Thymus (tissue), 11 donors: Measurements from ENCODE around the gene ANKS1B. TPM values are rescaled to one million over a fixed set of nuclear protein-coding genes. Genes with fewer than 3 reads are reported as not detected.
"Not testable (repeated sequence)": the region's sequence is repeated elsewhere in the genome, so short reads cannot be mapped to it uniquely, and the experiment has no call there.

ENCODE experiments used
- DNase-seq, 9 donors: peaks; one replicate each; pipeline ENCODE4 v3.0.0-alpha.2; 2013; ENCODE audit warnings: low spot score in 9 of 9, low read depth in 6 of 9, missing footprints in 1 of 9
- H3K27ac ChIP-seq, 2 donors: one replicate each; pipeline ENCODE4 v1.5.1; 2013; ENCODE audit warnings: control low read depth in 1 of 2, low read depth in 1 of 2, low read length in 1 of 2, mild to moderate bottlenecking in 1 of 2, moderate library complexity in 1 of 2
- H3K27me3 ChIP-seq, 2 donors: one replicate each; pipeline ENCODE4 v1.5.1; 2013; ENCODE audit warnings: low read length in 1 of 2; ENCODE audit not compliant: control insufficient read depth in 2 of 2, insufficient read depth in 1 of 2
- H3K36me3 ChIP-seq, 2 donors: one replicate each; pipeline ENCODE4 v1.5.1; 2013; ENCODE audit warnings: low read length in 1 of 2, mild to moderate bottlenecking in 1 of 2, moderate library complexity in 1 of 2; ENCODE audit not compliant: control insufficient read depth in 2 of 2, insufficient read depth in 2 of 2
- H3K4me1 ChIP-seq, 2 donors: one replicate each; pipeline ENCODE4 v1.5.1; 2013; ENCODE audit warnings: low read length in 2 of 2; ENCODE audit not compliant: control insufficient read depth in 2 of 2, insufficient read depth in 2 of 2
- H3K4me3 ChIP-seq, 2 donors: one replicate each; pipeline ENCODE4 v1.5.1; 2013; ENCODE audit warnings: low read length in 2 of 2, control low read depth in 1 of 2, mild to moderate bottlenecking in 1 of 2
- H3K9me3 ChIP-seq, 2 donors: one replicate each; pipeline ENCODE4 v1.5.1; 2013; ENCODE audit warnings: low read length in 1 of 2, mild to moderate bottlenecking in 1 of 2; ENCODE audit not compliant: control insufficient read depth in 2 of 2, insufficient read depth in 1 of 2
- WGBS: extraction: QIAGEN DNeasy Blood & Tissue Kit; methylation state at CpG from one replicate; pipeline ENCODE4 v1.1.7; 2013; 5-methylcytosine and 5-hydroxymethylcytosine counted together
- polyA plus RNA-seq: library from polyadenylated mRNA; stranded (reverse); fragments of 200-250 nt; gene quantifications from one replicate; pipeline ENCODE4 v1.2.3, GENCODE V29; 2013
- total RNA-seq: library from RNA; stranded (reverse); fragments of 120-200 nt; gene quantifications from one replicate; pipeline ENCODE4 v1.2.4, GENCODE V29; 2013
- donor health status: healthy.

ANKS1B gene
- total and polyA plus RNA-seq, 2 donors, result 3.5 to 4.9 TPM

DNA sequence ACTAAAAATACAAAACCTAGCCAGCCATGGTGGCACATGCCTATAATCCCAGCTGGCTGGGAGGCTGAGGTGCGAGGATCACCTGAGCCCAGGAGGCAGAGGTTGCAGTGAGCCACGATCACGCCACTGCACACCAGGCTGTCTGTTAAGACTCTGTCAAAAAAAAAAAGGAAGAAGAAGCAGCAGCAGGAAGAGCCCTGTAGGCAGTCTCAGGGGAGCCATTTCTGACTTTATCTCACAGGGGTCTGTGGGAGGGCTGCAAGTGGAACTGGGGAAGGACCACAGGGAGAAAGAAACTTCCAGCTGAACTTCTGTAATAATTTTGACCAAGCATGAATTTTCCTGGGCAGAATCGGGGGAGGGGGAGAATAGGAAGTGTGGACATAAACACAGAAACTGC lies 304.5 kb downstream of the ANKS1B start:
- Histone ChIP-seq H3K4me1 (no peaks in the 10 kb centered on the region), H3K36me3 (no peaks in the 10 kb centered on the region), H3K4me3 (no peak overlapping the region), H3K27me3 (no peaks in the 10 kb centered on the region), H3K9me3 (no peaks in the 10 kb centered on the region), H3K27ac (no peak overlapping the region)
- no peak for DNase-seq
- 67% methylated on average over 4 of the region's 4 CpGs for WGBS

DNA sequence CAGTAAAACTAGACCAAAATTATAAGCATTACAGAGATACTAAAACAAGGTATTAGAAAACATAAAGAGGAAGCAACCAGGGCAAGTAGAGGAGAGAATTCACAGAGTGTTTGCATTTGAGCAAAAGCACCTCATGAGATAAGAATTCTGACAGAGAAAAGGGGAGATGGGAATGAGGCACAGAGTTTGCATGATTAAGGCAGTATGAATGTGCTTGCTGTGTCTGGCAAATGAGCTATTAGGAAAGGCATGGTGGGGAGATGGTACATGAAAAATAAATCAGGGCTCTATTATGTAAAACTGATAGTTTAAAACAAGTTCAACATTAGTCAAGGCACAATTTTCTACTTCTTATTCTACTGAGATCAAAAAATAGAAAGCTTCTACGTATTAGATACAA lies 314.1 kb downstream of the ANKS1B start:
- no peak overlapping the region for H3K27ac ChIP-seq
- H3K4me1 ChIP-seq, result no peaks in the 10 kb centered on the region
- 90% methylated on average over 1 of the region's 1 CpG for WGBS
- no peaks in the 10 kb centered on the region for H3K36me3 ChIP-seq
- no peaks in the 10 kb centered on the region for H3K27me3 ChIP-seq
- DNase-seq, result no peak
- no peaks in the 10 kb centered on the region for H3K9me3 ChIP-seq
- H3K4me3 ChIP-seq, result no peak overlapping the region

DNA sequence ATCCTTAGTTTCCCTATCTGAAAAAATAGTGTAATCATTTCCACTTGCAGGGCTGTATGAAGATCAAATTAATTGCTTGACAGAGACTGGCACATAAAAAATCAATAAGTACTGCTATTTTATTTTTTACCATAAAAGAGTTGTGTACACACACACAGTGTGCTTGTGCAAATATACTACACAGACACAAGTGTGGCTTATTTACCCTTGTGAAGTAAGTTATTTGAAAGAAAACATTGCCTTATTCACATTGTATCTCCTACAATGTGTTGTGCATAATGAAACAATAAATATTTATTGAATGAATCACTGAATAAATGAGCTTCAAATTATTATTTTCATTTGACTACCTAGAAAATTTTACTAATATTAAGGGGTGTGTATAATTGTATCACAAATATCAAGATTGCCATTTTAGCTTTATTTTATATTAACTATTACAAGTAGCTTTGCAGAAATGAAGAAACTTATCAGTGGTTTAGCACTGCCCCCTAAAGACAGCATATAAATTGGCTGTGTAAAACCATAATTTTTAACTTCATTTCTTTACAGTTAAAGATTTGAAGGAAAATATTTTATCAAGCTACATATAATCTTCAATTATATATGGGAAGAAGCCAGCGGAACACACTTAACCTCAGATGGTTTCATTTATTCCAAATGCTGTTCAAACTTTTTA lies 325.9 kb downstream of the ANKS1B start:
- Histone ChIP-seq H3K27ac (no peak overlapping the region), H3K4me3 (no peak overlapping the region), H3K9me3 (no peaks in the 10 kb centered on the region), H3K36me3 (no peaks in the 10 kb centered on the region), H3K4me1 (no peaks in the 10 kb centered on the region), H3K27me3 (no peaks in the 10 kb centered on the region)
- 92% methylated on average over 1 of the region's 1 CpG for WGBS
- no peak for DNase-seq

DNA sequence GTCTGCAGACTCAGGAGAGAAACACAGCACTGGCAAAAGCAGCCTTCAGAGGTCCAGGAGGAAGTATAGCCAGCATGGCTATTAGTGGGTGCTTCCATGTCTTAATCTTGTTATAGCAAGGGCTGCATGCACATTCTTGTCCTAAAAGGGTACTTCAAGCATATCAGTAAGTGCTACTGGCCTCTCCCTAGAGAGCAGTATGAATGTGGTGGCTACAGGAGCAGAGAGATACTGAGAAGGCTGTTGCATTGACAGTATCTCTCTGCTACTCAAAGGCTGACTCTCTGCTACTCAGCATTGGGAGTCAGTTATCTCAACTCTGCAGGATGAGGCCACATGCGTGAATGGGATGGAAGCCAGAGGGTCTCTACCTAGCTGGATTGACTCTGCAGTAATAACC lies 335.2 kb downstream of the ANKS1B start:
- Histone ChIP-seq H3K27ac (no peak overlapping the region), H3K4me3 (no peak overlapping the region), H3K4me1 (no peaks in the 10 kb centered on the region), H3K36me3 (no peaks in the 10 kb centered on the region), H3K27me3 (no peaks in the 10 kb centered on the region), H3K9me3 (no peaks in the 10 kb centered on the region)
- no peak for DNase-seq
- WGBS, result 68% methylated on average over 1 of the region's 1 CpG

DNA sequence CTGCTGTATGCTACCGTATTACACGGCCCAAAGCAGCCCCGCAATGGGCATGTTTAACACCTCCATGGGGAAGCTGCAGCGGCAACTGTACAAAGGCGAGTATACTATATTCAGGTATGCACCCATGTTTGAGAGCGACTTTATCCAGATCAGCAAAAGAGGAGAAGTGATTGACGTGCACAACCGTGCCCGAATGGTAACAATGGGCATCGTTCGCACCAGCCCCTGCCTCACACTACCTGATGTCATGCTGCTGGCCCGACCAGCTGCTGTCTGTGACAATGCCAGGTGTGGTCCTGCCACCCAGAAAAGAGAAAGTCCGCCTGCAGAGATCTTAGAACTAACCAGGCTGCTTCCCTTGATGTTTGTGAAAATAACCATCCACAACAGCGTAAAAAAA lies 336.6 kb downstream of the ANKS1B start:
- H3K36me3 ChIP-seq, result no peaks in the 10 kb centered on the region
- no peaks in the 10 kb centered on the region for H3K9me3 ChIP-seq
- no peaks in the 10 kb centered on the region for H3K27me3 ChIP-seq
- no peaks in the 10 kb centered on the region for H3K4me1 ChIP-seq
- DNase-seq, result no peak
- WGBS, result 94% methylated on average over 14 of the region's 14 CpGs
- no peak overlapping the region for H3K4me3 ChIP-seq
- H3K27ac ChIP-seq, result no peak overlapping the region

DNA sequence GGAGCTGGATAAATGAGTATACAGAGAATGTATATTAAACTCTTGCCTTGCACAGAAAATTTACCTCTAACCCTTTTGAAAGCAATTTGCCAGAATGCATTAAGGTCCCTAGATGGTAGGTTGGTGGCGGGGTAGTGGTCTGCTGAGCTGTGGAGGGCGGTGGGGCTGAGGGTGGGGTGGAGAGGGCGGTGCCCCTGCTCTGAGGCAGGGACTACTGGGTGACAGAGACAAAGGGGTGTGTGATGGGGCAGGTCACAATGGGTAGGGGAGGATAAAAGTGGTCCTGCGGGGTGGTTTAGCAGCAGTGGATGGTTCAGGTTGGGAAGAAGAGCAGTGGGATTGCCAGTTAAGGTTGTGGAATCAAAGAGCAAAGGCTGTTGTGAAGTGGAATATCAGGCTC lies 337.3 kb downstream of the ANKS1B start, which contains the start of gene GARIN6:
TSS of gene GARIN6 (plus strand) at position 301 of the 400 bp plus-strand sequence. CDS start 422 bp downstream, outside the sequence.
- no peaks in the 10 kb centered on the region for H3K9me3 ChIP-seq
- H3K4me1 ChIP-seq, result no peaks in the 10 kb centered on the region
- no peak for DNase-seq
- H3K36me3 ChIP-seq, result no peaks in the 10 kb centered on the region
- WGBS, result 92% methylated on average over 4 of the region's 4 CpGs
- no peaks in the 10 kb centered on the region for H3K27me3 ChIP-seq
- H3K4me3 ChIP-seq, result no peak within 1 kb of the TSS
- H3K27ac ChIP-seq, result no peak within 1 kb of the TSS

DNA sequence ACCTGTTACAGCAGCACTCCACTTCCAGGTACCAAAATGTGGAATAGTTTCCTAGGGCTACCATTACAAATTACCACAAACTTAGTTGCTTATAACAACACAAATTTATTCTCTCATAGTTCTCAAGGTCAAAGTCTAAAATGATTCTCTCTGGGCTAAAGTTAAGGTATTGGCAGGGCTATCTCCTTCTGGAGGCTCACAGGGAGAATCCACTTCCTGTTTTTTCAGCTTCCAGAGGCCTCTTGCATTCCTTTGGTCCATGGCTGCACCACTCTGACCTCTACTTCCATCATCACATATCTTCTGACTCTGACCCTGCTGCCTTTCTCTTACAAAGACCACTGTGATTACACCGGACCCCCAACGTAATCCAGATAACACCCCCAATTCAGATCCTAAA lies 340.1 kb downstream of the ANKS1B start:
- no peak overlapping the region for H3K27ac ChIP-seq
- H3K4me3 ChIP-seq, result no peak overlapping the region
- H3K36me3 ChIP-seq, result no peaks in the 10 kb centered on the region
- DNase-seq, result no peak
- no peaks in the 10 kb centered on the region for H3K4me1 ChIP-seq
- no peaks in the 10 kb centered on the region for H3K27me3 ChIP-seq
- H3K9me3 ChIP-seq, result no peaks in the 10 kb centered on the region
- WGBS, result 93% methylated on average over 2 of the region's 2 CpGs

DNA sequence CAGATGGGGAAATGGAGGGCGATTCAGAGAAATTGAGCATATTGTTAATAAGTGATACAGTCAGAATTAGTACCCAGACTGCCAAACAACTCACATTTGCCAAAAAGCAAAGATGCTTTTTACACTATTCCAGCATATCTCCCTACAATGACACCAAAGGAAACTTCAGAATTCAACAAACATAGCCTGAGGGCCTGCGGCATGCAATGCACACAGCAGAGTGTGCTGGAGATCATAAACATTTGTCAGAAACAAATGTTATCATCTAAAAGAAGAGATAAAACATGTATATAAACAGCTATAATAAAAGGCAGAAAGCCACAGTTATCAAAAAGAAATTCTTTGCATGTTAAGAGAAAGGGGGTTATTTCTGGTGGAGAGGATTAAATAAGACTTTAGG lies 357.3 kb downstream of the ANKS1B start:
- 92% methylated on average over 2 of the region's 2 CpGs for WGBS
- H3K27me3 ChIP-seq, result no peaks in the 10 kb centered on the region

DNA sequence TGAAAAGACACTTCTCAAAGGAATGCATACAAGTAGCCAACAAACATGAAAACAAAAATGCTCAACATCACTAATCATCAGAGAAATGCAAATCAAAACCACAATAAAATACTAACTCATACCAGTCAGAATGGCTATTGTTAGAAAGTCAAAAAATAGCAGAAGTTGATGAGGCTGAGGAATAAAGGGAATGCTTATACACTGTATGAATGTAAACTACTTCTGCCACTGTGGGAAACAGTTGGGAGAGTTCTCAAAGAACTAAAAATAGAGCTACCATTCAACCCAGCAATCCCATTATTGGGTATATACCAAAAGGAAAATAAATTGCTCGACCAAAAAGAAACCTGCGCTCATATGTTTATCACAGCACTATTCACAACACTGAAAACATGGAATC lies 360.1 kb downstream of the ANKS1B start:
- 96% methylated on average over 2 of the region's 2 CpGs for WGBS

More for the DNA sequence above, 357.3 kb downstream of the ANKS1B start:
- Histone ChIP-seq H3K36me3 (no peaks in the 10 kb centered on the region), H3K9me3 (no peaks in the 10 kb centered on the region), H3K4me3 (no peak overlapping the region), H3K4me1 (no peaks in the 10 kb centered on the region), H3K27ac (no peak overlapping the region)
- DNase-seq, result no peak

DNA sequence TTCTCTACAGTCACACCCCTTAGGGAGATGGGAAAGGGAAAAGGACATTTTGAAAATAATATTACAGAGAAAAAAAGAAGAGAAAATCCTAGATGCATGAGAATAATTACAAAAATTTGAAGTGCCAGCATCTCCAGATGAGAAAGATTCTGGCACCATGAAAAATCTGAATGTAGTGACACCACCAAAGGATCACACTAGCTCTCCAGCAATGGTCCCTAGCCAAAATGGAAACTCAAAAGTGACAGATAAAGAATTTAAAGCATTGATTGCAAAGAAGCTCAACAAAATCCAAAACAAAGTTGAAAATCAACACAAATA lies 364.6 kb downstream of the ANKS1B start:
- DNase-seq, result no peak
- Histone ChIP-seq H3K27ac (no peak overlapping the region), H3K36me3 (no peaks in the 10 kb centered on the region)

More for the DNA sequence above, 360.1 kb downstream of the ANKS1B start:
- not testable (repeated sequence) for H3K4me1 ChIP-seq, H3K9me3 ChIP-seq, H3K4me3 ChIP-seq, H3K36me3 ChIP-seq, DNase-seq, H3K27ac ChIP-seq, H3K27me3 ChIP-seq

More for the DNA sequence above, 364.6 kb downstream of the ANKS1B start:
- no peaks in the 10 kb centered on the region for H3K27me3 ChIP-seq
- H3K4me3 ChIP-seq, result no peak overlapping the region
- H3K9me3 ChIP-seq, result no peaks in the 10 kb centered on the region
- no peaks in the 10 kb centered on the region for H3K4me1 ChIP-seq
